ENCODE data around the gene GNAL.
"Not testable (repeated sequence)": the region's sequence is repeated elsewhere in the genome, so short reads cannot be mapped to it uniquely, and the experiment has no call there.

DNA sequence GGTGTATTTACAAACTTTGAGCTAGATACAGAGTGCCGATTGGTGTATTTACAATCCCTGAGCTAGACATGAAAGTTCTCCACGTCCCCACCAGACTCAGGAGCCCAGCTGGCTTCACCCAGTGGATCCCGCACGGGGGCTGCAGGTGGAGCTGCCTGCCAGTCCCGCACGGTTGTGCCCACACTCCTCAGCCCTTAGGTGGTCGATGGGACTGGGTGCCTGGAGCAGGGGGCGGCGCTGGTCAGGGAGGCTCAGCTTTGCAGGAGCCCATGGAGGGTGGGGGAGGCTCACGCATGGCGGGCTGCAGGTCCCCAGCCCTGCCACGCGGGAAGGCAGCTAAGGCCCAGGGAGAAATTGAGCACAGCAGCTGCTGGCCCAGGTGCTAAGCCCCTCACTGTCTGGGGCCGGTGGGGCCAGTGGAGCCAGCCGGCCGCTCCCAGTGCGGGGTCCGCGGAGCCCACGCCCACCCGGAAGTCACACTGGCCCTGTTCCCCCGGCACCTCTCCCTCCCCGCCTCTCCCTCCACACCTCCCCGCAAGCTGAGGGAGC lies 27.8 kb downstream of the GNAL start:
- not testable (repeated sequence) for TF ChIP-seq EP300, POLR2AphosphoS5 (IDR thresholded peaks at IDR 0.05)
- TF ChIP-seq, protein P1, sequence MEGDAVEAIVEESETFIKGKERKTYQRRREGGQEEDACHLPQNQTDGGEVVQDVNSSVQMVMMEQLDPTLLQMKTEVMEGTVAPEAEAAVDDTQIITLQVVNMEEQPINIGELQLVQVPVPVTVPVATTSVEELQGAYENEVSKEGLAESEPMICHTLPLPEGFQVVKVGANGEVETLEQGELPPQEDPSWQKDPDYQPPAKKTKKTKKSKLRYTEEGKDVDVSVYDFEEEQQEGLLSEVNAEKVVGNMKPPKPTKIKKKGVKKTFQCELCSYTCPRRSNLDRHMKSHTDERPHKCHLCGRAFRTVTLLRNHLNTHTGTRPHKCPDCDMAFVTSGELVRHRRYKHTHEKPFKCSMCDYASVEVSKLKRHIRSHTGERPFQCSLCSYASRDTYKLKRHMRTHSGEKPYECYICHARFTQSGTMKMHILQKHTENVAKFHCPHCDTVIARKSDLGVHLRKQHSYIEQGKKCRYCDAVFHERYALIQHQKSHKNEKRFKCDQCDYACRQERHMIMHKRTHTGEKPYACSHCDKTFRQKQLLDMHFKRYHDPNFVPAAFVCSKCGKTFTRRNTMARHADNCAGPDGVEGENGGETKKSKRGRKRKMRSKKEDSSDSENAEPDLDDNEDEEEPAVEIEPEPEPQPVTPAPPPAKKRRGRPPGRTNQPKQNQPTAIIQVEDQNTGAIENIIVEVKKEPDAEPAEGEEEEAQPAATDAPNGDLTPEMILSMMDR (IDR thresholded peaks at IDR 0.05) = not testable (repeated sequence)

Data from sigmoid colon (tissue), 4 donors.